ENCODE measurements around the gene TAS1R2. TPM values are rescaled to one million over a fixed set of nuclear protein-coding genes. Genes with fewer than 3 reads are reported as not detected.
A peak's percentile ranks its signal among the peaks of the same experiment; 100 is the strongest.
"Not testable (repeated sequence)": the region's sequence is repeated elsewhere in the genome, so short reads cannot be mapped to it uniquely, and the experiment has no call there.

Gene TAS1R2
- total and polyA plus RNA-seq, 2 of the 8 experiments (the other 6 are each of a cell fraction or from before 2014, with no cell fraction given): not detected

GRCh38 chr1:18836654-18837053 lies 22.8 kb downstream of the TAS1R2 start (continued):
- TF ChIP-seq USF2 (IDR thresholded peaks at IDR 0.05; ENCODE audit: low read length): peak; percentile 84

GRCh38 chr1:18832319-18832718 lies 27.1 kb downstream of the TAS1R2 start:
- not testable (repeated sequence) for H3K4me3 ChIP-seq (ENCODE audit: extremely low read depth in 1 of 4, insufficient read depth in 2 of 4, low read depth in 3 of 4, low read length in 4 of 4); H2BK20ac ChIP-seq (ENCODE audit: low read length); DNase-seq (ENCODE audit: low read depth in 1 of 2, low spot score in 2 of 2); H4K8ac ChIP-seq (ENCODE audit: extremely low read depth, insufficient read depth, low read length); H3K4ac ChIP-seq (replicated peaks; ENCODE audit: insufficient read length, low read depth, low read length); H3K9ac ChIP-seq (replicated peaks in 1 of 4; ENCODE audit: extremely low read depth in 1 of 4, low read depth in 3 of 4, low read length in 3 of 4); H3K56ac ChIP-seq (replicated peaks; ENCODE audit: insufficient read length, low read depth, low read length); H3K79me2 ChIP-seq (ENCODE audit: control insufficient read depth in 1 of 2, insufficient read depth in 2 of 2, low read length in 2 of 2); H3K14ac ChIP-seq (ENCODE audit: insufficient read length); H2AFZ ChIP-seq (ENCODE audit: low read length); H3K23ac ChIP-seq (ENCODE audit: insufficient read length); H3K23me2 ChIP-seq (ENCODE audit: low read depth, low read length); FAIRE-seq; H2BK15ac ChIP-seq (ENCODE audit: low read length); H3K4me1 ChIP-seq (replicated peaks in 1 of 4; ENCODE audit: control insufficient read depth in 3 of 4, insufficient read depth in 4 of 4, low read length in 3 of 4); H2BK5ac ChIP-seq (ENCODE audit: low read depth, low read length); H2BK12ac ChIP-seq (ENCODE audit: low read depth, low read length); H3K79me1 ChIP-seq (ENCODE audit: low read depth, low read length); H3K4me2 ChIP-seq (ENCODE audit: insufficient read depth in 1 of 2, low read depth in 2 of 2, low read length in 2 of 2); H3K27ac ChIP-seq (ENCODE audit: low read depth, low read length); H2BK120ac ChIP-seq (replicated peaks; ENCODE audit: low read depth, low read length); H4K91ac ChIP-seq (replicated peaks; ENCODE audit: insufficient read length, low read length); H3K36me3 ChIP-seq (ENCODE audit: control insufficient read depth in 2 of 4, insufficient read depth in 4 of 4, low read length in 3 of 4); H4K20me1 ChIP-seq (replicated peaks in 1 of 2; ENCODE audit: control insufficient read depth in 1 of 2, insufficient read depth in 2 of 2, low read length in 2 of 2); H2AK5ac ChIP-seq (ENCODE audit: low read depth, low read length); H3K18ac ChIP-seq (ENCODE audit: extremely low read depth, low read length); H4K5ac ChIP-seq (ENCODE audit: insufficient read length, low read depth, low read length)
- ChIA-PET CTCF (ENCODE audit: partially characterized antibody) (interaction anchor here (0.7 kb wide), 2 partner anchors 169 to 598 kb away, joined by 3 read pairs; no protein-coding TSS in a partner anchor), POLR2A (ENCODE audit: partially characterized antibody) (interaction anchor here (0.8 kb wide), 1 partner anchor 113 kb away, joined by 3 read pairs; no protein-coding TSS in a partner anchor)
- Histone ChIP-seq H3K27me3 (replicated peaks in 1 of 4; ENCODE audit: control insufficient read depth in 3 of 4, extremely low read depth in 1 of 4, insufficient read depth in 3 of 4, low read length in 3 of 4) (peaks cover 0 to 10% (median 2%) of the 10 kb centered on the region in 4 experiments; a peak in 3 of 7 replicates), H3K9me3 (ENCODE audit: insufficient read depth in 2 of 2, low read depth in 1 of 2, low read length in 1 of 2) (peaks cover 15 to 17% of the 10 kb centered on the region in 2 experiments)
- WGBS, 2 experiments (ENCODE audit: extremely low coverage in 1 of 2, insufficient coverage in 1 of 2, insufficient read length in 1 of 2, insufficient replicate concordance in 2 of 2, low coverage in 1 of 2, low lambda C conversion rate in 2 of 2, missing lambda C conversion rate in 1 of 2): 93% methylated on average over 1 of the region's 1 CpG; no CpG with 5 or more reads in 1 of the 2 experiments
